Measurements from ENCODE around the gene DPM2.

Gene DPM2

DNA sequence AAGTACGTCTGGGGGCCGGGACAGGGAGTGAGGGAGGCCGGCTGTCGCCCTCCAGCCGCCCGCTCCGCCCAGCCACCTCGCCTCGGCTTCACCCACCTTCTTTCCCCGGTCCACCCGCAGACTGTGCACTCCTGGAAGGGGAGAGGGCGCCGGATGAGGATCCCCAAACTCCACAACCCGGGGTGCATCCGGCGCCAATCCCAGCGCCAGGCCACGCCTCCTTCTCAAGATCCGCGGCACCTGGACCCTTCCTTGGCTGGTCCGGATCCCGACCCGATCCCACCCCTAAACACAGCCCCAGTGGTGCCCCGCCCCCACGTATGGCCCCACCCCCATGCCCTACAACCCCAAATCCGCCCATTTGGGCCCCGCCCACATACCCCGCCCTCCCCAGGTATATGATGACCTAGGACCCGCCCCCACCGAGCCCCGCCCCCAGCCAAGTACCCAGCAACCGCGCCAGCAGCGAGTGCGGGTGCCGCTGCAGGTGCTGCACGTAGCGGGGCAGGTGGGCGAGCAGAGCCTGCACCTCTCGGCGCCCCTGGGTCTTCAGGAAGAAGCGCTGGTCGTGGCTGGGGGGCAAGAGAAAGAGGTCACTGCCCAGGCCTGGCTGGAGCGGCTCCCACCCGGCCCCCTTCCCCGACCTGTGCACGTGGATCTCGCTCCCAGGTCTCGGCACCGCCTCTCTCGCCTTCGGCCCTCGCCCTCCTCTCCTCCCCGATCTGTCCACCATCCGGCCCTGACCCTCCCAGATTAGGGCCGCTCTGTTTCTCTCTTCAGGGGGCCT, 10.3 kb downstream of the DPM2 start:
- H3K4me3 ChIP-seq (replicated peaks in 1 of 2; ENCODE audit: low read depth in 2 of 2, low read length in 2 of 2): peak overlapping the region; percentile 21 to 29
- TF ChIP-seq CTCF (IDR thresholded peaks at IDR 0.05; ENCODE audit: low read depth, low read length): no peak
- DNase-seq (ENCODE audit: low read depth in 2 of 2): no peak

DNA sequence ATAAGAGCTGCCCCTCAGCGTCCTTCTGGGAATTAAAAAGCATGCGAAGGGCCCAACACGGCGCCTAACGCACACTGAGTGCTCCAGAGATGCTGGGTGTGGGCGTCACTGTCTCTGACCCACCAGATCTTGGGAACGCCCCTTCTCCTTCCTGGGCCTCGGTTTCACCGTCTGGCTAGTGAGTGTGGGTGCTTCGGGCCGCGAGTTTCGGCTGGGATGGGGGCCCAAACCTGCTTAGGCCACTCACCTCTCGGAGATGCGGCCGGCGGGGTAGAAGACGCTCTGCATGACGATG, 10.8 kb downstream of the DPM2 start:
- DNase-seq (ENCODE audit: low read depth in 2 of 2): no peak
- H3K4me3 ChIP-seq (replicated peaks in 1 of 2; ENCODE audit: low read depth in 2 of 2, low read length in 2 of 2): peak overlapping the region; percentile 21 to 29
- TF ChIP-seq CTCF (IDR thresholded peaks at IDR 0.05; ENCODE audit: low read depth, low read length): no peak

- no peak for DNase-seq (ENCODE audit: low read depth in 2 of 2)
- H3K4me3 ChIP-seq (replicated peaks in 1 of 2; ENCODE audit: low read depth in 2 of 2, low read length in 2 of 2): no peak overlapping the region
- no peak for TF ChIP-seq CTCF (IDR thresholded peaks at IDR 0.05; ENCODE audit: low read depth, low read length)
Measured at GRCh38 chr9:127925959-127926905, 11.4 kb downstream of the DPM2 start.

DNA sequence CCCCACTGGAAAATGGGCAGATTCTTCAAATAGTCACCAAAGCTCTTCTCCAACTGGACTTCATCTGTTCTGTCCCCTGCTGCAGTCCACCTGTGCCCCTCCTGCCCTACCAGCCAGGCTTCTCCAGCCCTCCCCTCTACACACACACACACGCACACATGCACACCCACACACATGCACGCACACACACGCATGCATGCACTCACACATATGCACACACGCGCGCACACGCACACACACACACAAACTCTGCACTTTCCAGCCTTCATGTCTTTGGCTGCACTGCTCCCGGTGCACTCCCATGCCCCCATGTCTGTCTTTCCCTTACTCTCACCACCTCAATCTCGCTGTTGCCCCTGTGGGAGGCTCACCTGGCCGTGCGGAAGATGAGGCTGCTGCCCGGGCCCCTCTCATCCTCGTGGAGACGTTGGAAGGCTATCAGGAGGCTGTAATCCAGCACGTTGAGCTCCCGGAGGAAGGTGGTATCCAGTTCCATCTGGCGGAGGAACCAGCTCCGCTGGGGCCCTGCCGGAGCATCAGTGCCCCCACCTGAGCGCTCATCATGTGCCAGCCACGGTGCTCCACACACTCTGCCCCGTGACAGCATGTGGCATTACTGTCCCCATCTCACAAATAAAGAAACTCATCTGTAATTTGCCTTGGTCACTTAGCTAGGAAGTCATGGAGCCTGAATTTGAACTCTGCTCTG, 12.8 kb downstream of the DPM2 start:
- H3K4me3 ChIP-seq (replicated peaks in 1 of 2; ENCODE audit: low read depth in 2 of 2, low read length in 2 of 2): no peak overlapping the region
- no peak for DNase-seq (ENCODE audit: low read depth in 2 of 2)
- TF ChIP-seq CTCF (IDR thresholded peaks at IDR 0.05; ENCODE audit: low read depth, low read length): no peak

DNA sequence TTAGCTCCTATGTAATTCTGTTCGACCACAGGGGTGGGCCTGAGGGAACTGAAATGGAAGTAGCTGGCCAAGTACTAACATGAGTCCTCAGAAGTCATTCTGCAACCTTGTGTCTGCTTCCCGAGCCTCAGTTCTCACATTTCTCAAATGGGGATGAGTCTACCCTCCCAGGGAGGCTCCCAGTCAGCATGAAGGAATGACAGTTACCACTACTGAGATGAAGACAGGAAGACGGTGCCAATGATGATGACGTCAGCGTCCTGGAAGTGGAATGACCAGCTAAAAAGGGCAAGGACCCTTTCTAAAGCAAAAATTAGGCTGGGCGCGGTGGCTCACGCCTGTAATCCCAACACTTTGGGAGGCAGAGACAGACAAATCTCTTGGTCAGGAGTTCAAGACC, 13.9 kb downstream of the DPM2 start:
- H3K4me3 ChIP-seq (replicated peaks in 1 of 2; ENCODE audit: low read depth in 2 of 2, low read length in 2 of 2): no peak overlapping the region
- no peak for TF ChIP-seq CTCF (IDR thresholded peaks at IDR 0.05; ENCODE audit: low read depth, low read length)
- DNase-seq (ENCODE audit: low read depth in 2 of 2): peak; percentile 81 to 98

DNA sequence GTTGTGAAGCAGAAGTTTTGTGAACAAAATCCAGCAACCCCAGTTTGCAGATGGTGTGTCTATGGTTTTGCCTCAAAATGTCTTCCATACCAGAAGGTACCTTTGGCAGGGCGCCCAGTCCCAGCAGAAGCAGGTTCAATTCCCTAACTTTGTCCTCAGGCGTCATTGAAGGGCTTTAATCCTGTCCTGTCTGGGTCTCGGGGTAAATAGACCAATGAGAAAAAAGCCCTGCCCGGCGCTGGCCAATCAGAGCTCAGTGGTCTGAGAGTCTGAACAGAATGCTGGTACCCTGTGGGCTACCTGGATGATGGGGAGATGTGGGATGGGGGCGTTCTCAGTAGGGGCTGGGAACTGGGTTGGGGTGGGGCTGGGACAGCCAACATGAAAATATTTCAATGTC, 14.6 kb downstream of the DPM2 start:
- H3K4me3 ChIP-seq (replicated peaks in 1 of 2; ENCODE audit: low read depth in 2 of 2, low read length in 2 of 2): no peak overlapping the region
- no peak for TF ChIP-seq CTCF (IDR thresholded peaks at IDR 0.05; ENCODE audit: low read depth, low read length)
- no peak for DNase-seq (ENCODE audit: low read depth in 2 of 2)
